ENCODE data around the gene SUPT16H.

- TF ChIP-seq CTCF (IDR thresholded peaks at IDR 0.05) (no peak), POLR2A (IDR thresholded peaks at IDR 0.05) (no peak)
Measured at GRCh38 chr14:21419528-21419927, 35.7 kb upstream of the SUPT16H start.

Measured in esophagus squamous epithelium (tissue), 4 donors.